K562 (cell line): ENCODE data around the gene ARHGAP25. TPM values are rescaled to one million over a fixed set of nuclear protein-coding genes. Genes with fewer than 3 reads are reported as not detected.

ENCODE experiments used
- ATAC-seq: fragments of 200-7000 bp; cut with Tn5 transposase; 3 replicates; pipeline ENCODE4 v1.9.1; 2020; ENCODE audit warnings: moderate library complexity
- BruUV-seq: library from RNA; stranded (reverse); fragments of 400-500 nt; replicated peaks from 2 replicates; lab custom pipeline; 2021; lab: Mats Ljungman, UMichigan
- CTCF ChIA-PET: fragments of 300-600 bp; formaldehyde crosslinking; extraction: SDS; loops from one replicate; lab custom pipeline; 2021; ENCODE audit warnings: low intra/inter-chr PET ratio; lab: Yijun Ruan, JAX
- POLR2A ChIA-PET: fragments of 300-600, 350-650 bp; sonication (Branson Sonifier 250); formaldehyde crosslinking; extraction: SDS; loops from one replicate; lab custom pipeline; 2021; ENCODE audit warnings: antibody characterized with exemption, inconsistent platforms; lab: Yijun Ruan, JAX
- DNase-seq, 4 experiments: peaks; one replicate each; pipeline versions ENCODE4 v3.0.0 to v3.0.0-alpha.2; 2011 to 2018; ENCODE audit warnings: low spot score in 3 of 4, mixed read lengths in 3 of 4; ENCODE audit errors: extremely low read depth in 1 of 4
- FAIRE-seq: peaks from 2 replicates; lab custom pipeline; 2011; peaks lifted over from hg19 to GRCh38; lab: Jason Lieb, UNC
- H2AFZ ChIP-seq: 2 replicates; pipeline ENCODE4 v1.6.0; 2011; ENCODE audit warnings: low read depth, low read length, control low read depth, inconsistent platforms
- H3K27ac ChIP-seq: fragments of 200-600 bp; 3 replicates; pipeline ENCODE4 v1.8.0; 2011; ENCODE audit warnings: low read depth, mild to moderate bottlenecking, control low read depth, inconsistent platforms, low read length, moderate library complexity, mixed read lengths; ENCODE audit errors: extremely low read depth
- H3K27me3 ChIP-seq, 2 experiments: fragments of 300-600 bp in 1 of 2; 2 replicates in 1 of 2; 3 replicates in 1 of 2; pipeline versions ENCODE4 v1.6.0 to v1.8.0; 2011; ENCODE audit warnings: inconsistent platforms in 2 of 2, low read length in 2 of 2, mild to moderate bottlenecking in 1 of 2, mixed read lengths in 1 of 2, moderate library complexity in 1 of 2; ENCODE audit not compliant: control insufficient read depth in 2 of 2, insufficient read depth in 2 of 2
- H3K36me3 ChIP-seq: fragments of 300-600 bp; 3 replicates; pipeline ENCODE4 v1.8.0; 2011; ENCODE audit warnings: mild to moderate bottlenecking, low read length, inconsistent platforms; ENCODE audit not compliant: control insufficient read depth, insufficient read depth
- H3K4me1 ChIP-seq, 2 experiments: fragments of 200-600 bp in 1 of 2; replicated peaks in 1 of 2; 2 replicates in 1 of 2; 3 replicates in 1 of 2; pipeline versions ENCODE4 v1.5.1 to v1.8.0; 2011; ENCODE audit warnings: inconsistent platforms in 2 of 2, low read length in 2 of 2, mild to moderate bottlenecking in 1 of 2, mixed read lengths in 1 of 2, moderate library complexity in 1 of 2; ENCODE audit not compliant: control insufficient read depth in 2 of 2, insufficient read depth in 2 of 2
- H3K4me2 ChIP-seq: 2 replicates; pipeline ENCODE4 v1.6.1; 2011; ENCODE audit warnings: low read length, control low read depth, inconsistent platforms, mixed read lengths; ENCODE audit not compliant: insufficient read depth
- H3K4me3 ChIP-seq: fragments of 200-600 bp; sonication (generic), shearing (Covaris generic); 2 replicates; pipeline ENCODE4 v1.5.1; 2016; ENCODE audit warnings: control low read depth, inconsistent platforms
- H3K79me2 ChIP-seq: fragments of 200-600 bp; 3 replicates; pipeline ENCODE4 v1.8.0; 2011; ENCODE audit warnings: low read length, inconsistent platforms; ENCODE audit not compliant: control insufficient read depth, insufficient read depth
- H3K9ac ChIP-seq, 2 experiments: 2 replicates each; pipeline versions ENCODE4 v1.6.0 to v1.6.1; 2011; ENCODE audit warnings: low read depth in 2 of 2, low read length in 2 of 2, control low read depth in 1 of 2, inconsistent platforms in 1 of 2, mild to moderate bottlenecking in 1 of 2, mixed read lengths in 1 of 2; ENCODE audit not compliant: insufficient read depth in 1 of 2
- H3K9me1 ChIP-seq: one replicate; pipeline ENCODE4 v1.6.0; 2011; ENCODE audit warnings: inconsistent platforms, mild to moderate bottlenecking, low read length, moderate library complexity; ENCODE audit not compliant: control insufficient read depth, insufficient read depth
- H3K9me3 ChIP-seq: replicated peaks from 2 replicates; pipeline ENCODE4 v1.5.1; 2011; ENCODE audit warnings: low read depth, low read length, inconsistent platforms; ENCODE audit not compliant: control insufficient read depth, insufficient read depth
- H4K20me1 ChIP-seq: replicated peaks from 2 replicates; pipeline ENCODE4 v1.6.1; 2011; ENCODE audit warnings: low read length, inconsistent platforms, mixed read lengths; ENCODE audit not compliant: control insufficient read depth, insufficient read depth
- CSDE1 ChIP-seq, 2 experiments: fragments of 450-650 bp; IDR thresholded peaks; 2 replicates each; pipeline ENCODE4 v1.6.1; 2016; ENCODE audit warnings: mild to moderate bottlenecking in 1 of 2
- JUNB ChIP-seq: fragments of 450-650 bp; formaldehyde crosslinking; conservative IDR thresholded peaks from 2 replicates; pipeline ENCODE4 v1.4.0; 2020; ENCODE audit warnings: mild to moderate bottlenecking
- MYNN ChIP-seq, 2 experiments: sonication (generic); formaldehyde crosslinking in 1 of 2; IDR thresholded peaks; 2 replicates each; pipeline versions ENCODE4 v1.5.0 to v1.6.1; 2016 to 2020; ENCODE audit warnings: antibody characterized with exemption in 1 of 2, missing genetic modification reagents in 1 of 2
- PREB ChIP-seq: sonication (generic); formaldehyde crosslinking; IDR thresholded peaks from 2 replicates; pipeline ENCODE4 v1.8.1; 2023; ENCODE audit warnings: mild to moderate bottlenecking, missing genetic modification reagents
- RBFOX2 ChIP-seq: fragments of 200-400 bp; formaldehyde crosslinking; IDR thresholded peaks from 2 replicates; pipeline ENCODE4 v1.6.1; 2017; ENCODE audit warnings: low read depth, mild to moderate bottlenecking, low read length, moderate library complexity
- RBM17 ChIP-seq: fragments of 200-400 bp; formaldehyde crosslinking; IDR thresholded peaks from 2 replicates; pipeline ENCODE4 v1.6.1; 2017; ENCODE audit warnings: low read depth, mild to moderate bottlenecking, low read length, borderline replicate concordance
- RFX7 ChIP-seq: fragments of 250-450 bp; sonication (Bioruptor Pico); IDR thresholded peaks from 2 replicates; pipeline ENCODE4 v1.5.1; 2021; ENCODE audit warnings: mild to moderate bottlenecking
- SIX5 ChIP-seq, 2 experiments: IDR thresholded peaks; 2 replicates each; pipeline ENCODE4 v1.6.1; 2011; ENCODE audit warnings: low read length in 2 of 2, borderline replicate concordance in 1 of 2, low read depth in 1 of 2, mild to moderate bottlenecking in 1 of 2, moderate library complexity in 1 of 2; ENCODE audit not compliant: insufficient read depth in 1 of 2
- SMARCE1 ChIP-seq: fragments of 450-650 bp; IDR thresholded peaks from 2 replicates; pipeline ENCODE4 v1.7.1; 2016; ENCODE audit warnings: mild to moderate bottlenecking
- USF2 ChIP-seq: sonication (generic); formaldehyde crosslinking; IDR thresholded peaks from 2 replicates; pipeline ENCODE4 v1.5.0; 2020; ENCODE audit warnings: missing genetic modification reagents
- WGBS: fragments of 100-300 bp; shearing (Covaris generic); methylation state at CpG from one replicate; pipeline ENCODE4 v1.1.6; 2016; ENCODE audit warnings: low coverage, mixed read lengths; ENCODE audit not compliant: insufficient coverage; ENCODE audit errors: missing lambda C conversion rate; 5-methylcytosine and 5-hydroxymethylcytosine counted together
- in situ Hi-C: fragments of 300-500 bp; cut with MboI; formaldehyde crosslinking; loops from 4 replicates; pipeline ENCODE4 v1.15.0; 2018; ENCODE audit warnings: inconsistent platforms, mixed read lengths
- intact Hi-C: fragments of 100-400 bp; cut with micrococcal nuclease; formaldehyde crosslinking; loops from 2 replicates; pipeline ENCODE4 v1.14.2; 2022
- polyA plus RNA-seq, 8 experiments: library from polyadenylated mRNA; depleted of rRNA in 4 of 8; stranded (reverse) in 5 of 8; unstranded in 3 of 8; fragments of >200 nt; fragmentation: Nextera tagmentation in 2 of 8; fragmentation: Illumina TruSeq in 1 of 8; extraction: Ambion mirVana in 2 of 8; extraction: Trizol in 1 of 8; gene quantifications; 2 replicates each; pipeline versions ENCODE4 v1.2.1 to v1.2.3, GENCODE V29; 2011 to 2014; ENCODE audit warnings: inconsistent platforms in 1 of 8, missing spikeins in 1 of 8
- total RNA-seq, 7 experiments: library from RNA; depleted of rRNA in 6 of 7; stranded (reverse); fragments of >200 nt in 6 of 7; fragmentation: Illumina TruSeq in 2 of 7; extraction: Trizol in 2 of 7; gene quantifications; 2 replicates each; pipeline versions ENCODE4 v1.2.1 to v1.2.3, GENCODE V29; 2011 to 2021; ENCODE audit warnings: low replicate concordance in 1 of 7
- TF ChIP-seq, protein P1 (sequence below): fragments of 250-450 bp; sonication (Bioruptor Pico); IDR thresholded peaks from 2 replicates; pipeline ENCODE4 v1.5.0; 2021; ENCODE audit warnings: mild to moderate bottlenecking, moderate library complexity
- TF ChIP-seq, protein P2 (sequence below): fragments of 450-650 bp; IDR thresholded peaks from 2 replicates; pipeline ENCODE4 v1.6.1; 2014; ENCODE audit warnings: low read depth, mild to moderate bottlenecking, moderate library complexity, borderline replicate concordance

ARHGAP25 gene
- total and polyA plus RNA-seq, 9 of the 15 experiments (the other 6 are each of a cell fraction or from before 2014, with no cell fraction given) = 4.9 to 14.8 (median 10.7) TPM

DNA sequence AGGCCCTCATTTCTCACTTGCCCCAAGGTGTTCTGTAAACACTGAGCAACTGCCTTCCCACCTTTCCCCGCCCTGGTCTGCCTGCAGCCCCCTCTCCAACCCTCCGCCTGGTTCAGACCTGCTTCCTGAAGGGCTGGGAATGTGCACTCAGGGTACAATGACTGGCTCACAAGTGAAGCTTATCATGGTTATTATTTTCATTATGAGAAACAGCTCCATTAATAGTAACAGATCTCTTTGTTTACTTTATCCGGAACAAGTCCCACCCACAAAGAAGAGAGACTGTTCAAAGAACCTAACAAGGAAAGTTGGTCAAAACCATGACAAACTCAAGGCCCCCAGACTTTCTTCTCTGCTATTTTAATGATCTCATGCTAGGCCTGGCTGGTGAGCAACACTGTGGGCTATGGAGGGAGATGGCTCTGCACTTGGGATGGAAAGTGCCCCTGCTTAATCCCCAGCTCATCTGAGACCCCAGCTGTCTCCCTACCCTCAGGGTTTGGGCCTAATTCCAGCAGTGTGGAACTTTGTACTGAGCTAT lies 36.7 kb downstream of the ARHGAP25 start:
- no TSS peak for BruUV-seq

More for the DNA sequence above, 36.7 kb downstream of the ARHGAP25 start:
- H3K36me3 ChIP-seq = no peaks in the 10 kb centered on the region
- no peak overlapping the region for H3K4me3 ChIP-seq
- ATAC-seq = no peak
- in situ Hi-C loops = no loop called here
- no peak for FAIRE-seq
- no peak for DNase-seq
- H3K9me3 ChIP-seq = no peaks in the 10 kb centered on the region
- H3K27me3 ChIP-seq = no peaks in the 10 kb centered on the region
- H2AFZ ChIP-seq = peak overlapping the region; percentile 73
- no peak for TF ChIP-seq RBM17
- no peak for TF ChIP-seq CSDE1 (IDR thresholded peaks at IDR 0.05)
- TF ChIP-seq PREB (CRISPR knock-in tag) = no peak
- no peak for TF ChIP-seq RFX7
- TF ChIP-seq, protein P1, sequence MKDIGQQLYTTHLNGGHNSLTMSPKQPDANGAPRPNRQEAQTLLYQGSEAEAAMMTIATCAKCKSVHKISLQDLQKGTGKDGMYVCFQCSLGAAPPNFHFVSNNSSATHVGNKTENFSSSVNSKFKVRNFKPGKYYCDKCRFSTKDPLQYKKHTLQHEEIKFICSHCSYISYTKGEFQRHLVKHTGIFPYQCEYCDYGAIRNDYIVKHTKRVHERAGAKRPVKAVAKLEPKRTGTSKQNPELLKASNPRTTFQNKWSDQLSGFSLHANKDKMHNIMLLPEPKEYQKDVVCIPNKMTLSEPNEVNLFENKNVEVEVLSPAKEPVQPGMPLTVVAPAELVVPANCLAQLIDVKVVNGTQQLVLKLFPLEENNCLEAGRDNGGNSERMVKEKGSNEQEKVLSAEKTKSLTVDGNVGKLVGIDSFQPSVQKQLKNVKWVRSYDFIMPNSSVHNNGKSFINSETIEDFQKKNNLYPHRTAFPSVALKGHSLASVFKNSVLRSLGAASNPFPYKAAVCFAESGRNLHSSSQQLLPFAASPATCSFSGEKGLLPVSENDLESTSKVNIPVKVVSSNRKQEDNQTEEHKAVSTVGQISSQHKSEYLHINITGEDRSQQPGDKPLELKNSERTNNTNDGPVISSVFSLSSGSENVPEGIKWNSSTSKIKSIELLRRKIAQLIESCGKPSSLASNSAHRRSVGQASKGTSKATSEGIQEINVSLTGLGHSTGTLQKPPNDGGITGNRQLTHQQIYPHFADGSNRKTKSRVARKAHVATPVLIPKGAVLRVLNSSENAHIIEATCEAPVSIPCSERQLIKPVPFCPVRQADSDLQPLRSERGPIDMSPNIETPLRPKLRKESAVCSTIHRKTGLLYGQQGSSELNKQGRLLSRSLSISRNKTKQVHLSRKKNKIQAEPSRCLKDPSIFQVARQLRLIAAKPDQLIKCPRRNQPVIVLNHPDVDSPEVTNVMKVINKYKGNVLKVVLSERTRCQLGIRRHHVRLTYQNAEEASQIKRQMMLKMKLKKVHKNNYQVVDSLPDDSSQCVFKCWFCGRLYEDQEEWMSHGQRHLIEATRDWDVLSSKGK (CRISPR knock-in tag) = no peak
- no peak for TF ChIP-seq USF2 (CRISPR knock-in tag)
- no peak for TF ChIP-seq RBFOX2
- TF ChIP-seq, protein P2, sequence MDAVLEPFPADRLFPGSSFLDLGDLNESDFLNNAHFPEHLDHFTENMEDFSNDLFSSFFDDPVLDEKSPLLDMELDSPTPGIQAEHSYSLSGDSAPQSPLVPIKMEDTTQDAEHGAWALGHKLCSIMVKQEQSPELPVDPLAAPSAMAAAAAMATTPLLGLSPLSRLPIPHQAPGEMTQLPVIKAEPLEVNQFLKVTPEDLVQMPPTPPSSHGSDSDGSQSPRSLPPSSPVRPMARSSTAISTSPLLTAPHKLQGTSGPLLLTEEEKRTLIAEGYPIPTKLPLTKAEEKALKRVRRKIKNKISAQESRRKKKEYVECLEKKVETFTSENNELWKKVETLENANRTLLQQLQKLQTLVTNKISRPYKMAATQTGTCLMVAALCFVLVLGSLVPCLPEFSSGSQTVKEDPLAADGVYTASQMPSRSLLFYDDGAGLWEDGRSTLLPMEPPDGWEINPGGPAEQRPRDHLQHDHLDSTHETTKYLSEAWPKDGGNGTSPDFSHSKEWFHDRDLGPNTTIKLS = no peak
- TF ChIP-seq SMARCE1 = no peak
- no peak for TF ChIP-seq JUNB (CRISPR knock-in tag)
- TF ChIP-seq SIX5 (IDR thresholded peaks at IDR 0.05; ENCODE audit: borderline replicate concordance in 1 of 2, insufficient read depth in 1 of 2, low read depth in 1 of 2, low read length in 2 of 2) = no peak
- no peak for TF ChIP-seq MYNN (IDR thresholded peaks at IDR 0.05)
- TF ChIP-seq MYNN (CRISPR knock-in tag; IDR thresholded peaks at IDR 0.05) = no peak
- H3K27ac ChIP-seq = peak overlapping the region; percentile 19; the same call in 1 of the 3 replicates
- CTCF ChIA-PET = no interaction called here
- H3K79me2 ChIP-seq = peaks cover 5% of the 10 kb centered on the region; the same call in 2 of the 3 replicates
- H3K9ac ChIP-seq = no peak overlapping the region; a peak in 1 of 4 replicates
- H4K20me1 ChIP-seq = no peaks in the 10 kb centered on the region
- H3K4me1 ChIP-seq = peaks cover 24 to 90% of the 10 kb centered on the region in 2 experiments
- no peaks in the 10 kb centered on the region for H3K9me1 ChIP-seq
- WGBS = 68% methylated on average over 3 of the region's 3 CpGs
- peak overlapping the region; percentile 34; the same call in 1 of the 2 replicates for H3K4me2 ChIP-seq
- POLR2A ChIA-PET = interaction anchor here (0.6 to 1.5 kb wide), 4 partner anchors 9 to 1291 kb away, joined by 3 to 5 read pairs (median 4); no protein-coding TSS in a partner anchor
- intact Hi-C loops = no loop called here
